Spinal cord (tissue), 10 donors: ENCODE results near the gene TAF4. TPM values are rescaled to one million over a fixed set of nuclear protein-coding genes. Genes with fewer than 3 reads are reported as not detected.

Experiments
- DNase-seq, 6 donors: peaks; one replicate each; pipeline versions ENCODE4 v3.0.0 to v3.0.0-alpha.2; 2013 to 2015; ENCODE audit warnings: low spot score in 6 of 6, low read depth in 4 of 6
- H3K27ac ChIP-seq: one replicate; pipeline ENCODE4 v1.5.1; 2013; ENCODE audit warnings: low read depth, low read length, control low read depth
- H3K27me3 ChIP-seq: one replicate; pipeline ENCODE4 v1.6.1; 2013; ENCODE audit warnings: low read length; ENCODE audit not compliant: control insufficient read depth, insufficient read depth
- H3K36me3 ChIP-seq: one replicate; pipeline ENCODE4 v1.6.1; 2013; ENCODE audit warnings: low read length; ENCODE audit not compliant: control insufficient read depth, insufficient read depth
- H3K4me1 ChIP-seq: one replicate; pipeline ENCODE4 v1.6.1; 2013; ENCODE audit warnings: low read length; ENCODE audit not compliant: control insufficient read depth, insufficient read depth
- H3K4me3 ChIP-seq: one replicate; pipeline ENCODE4 v1.5.1; 2013; ENCODE audit warnings: low read depth, low read length, control low read depth
- H3K9me3 ChIP-seq: one replicate; pipeline ENCODE4 v1.6.1; 2013; ENCODE audit warnings: low read length; ENCODE audit not compliant: control insufficient read depth, insufficient read depth
- WGBS: methylation state at CpG from one replicate; pipeline ENCODE4 v1.1.5; 2013; ENCODE audit warnings: missing lambda C conversion rate; ENCODE audit not compliant: insufficient coverage; 5-methylcytosine and 5-hydroxymethylcytosine counted together
- polyA plus RNA-seq, 2 donors: library from polyadenylated mRNA; unstranded; fragments of 120-200 nt; gene quantifications; one replicate each; pipeline ENCODE4 v1.2.1, GENCODE V29; 2013; ENCODE audit not compliant: insufficient read length in 2 of 2
- total RNA-seq, 2 donors: library from RNA; depleted of rRNA in 1 of 2; stranded (reverse); fragments of 120-200 nt in 1 of 2; fragments of >200 nt in 1 of 2; gene quantifications; one replicate each; pipeline versions ENCODE4 v1.2.3 to v1.2.4, GENCODE V29; 2013 to 2014
- donor health status: healthy.

TAF4 gene
- total and polyA plus RNA-seq, 4 donors: 7.2 to 20.4 (median 13.0) TPM

DNA sequence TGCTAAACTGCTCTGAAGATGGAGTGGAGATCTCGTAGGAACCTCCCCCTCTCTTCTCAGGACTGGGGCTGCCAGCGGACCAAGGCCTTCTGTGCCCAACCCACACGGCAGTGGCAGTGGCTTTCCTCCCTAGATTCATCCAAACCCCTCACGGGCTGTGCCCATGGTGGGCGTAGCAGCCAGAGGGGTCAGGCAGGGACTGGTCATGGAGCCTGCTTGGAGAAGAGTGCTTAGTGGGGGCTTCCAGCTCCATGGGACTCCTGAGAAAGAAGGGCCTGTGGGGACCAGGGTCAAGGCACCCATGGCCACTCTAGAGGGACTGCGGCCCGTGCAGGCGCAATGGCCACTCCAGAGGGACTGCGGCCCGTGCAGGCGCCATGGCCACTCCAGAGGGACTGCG, 86.6 kb downstream of the TAF4 start:
- no peak for DNase-seq
- H3K36me3 ChIP-seq: peaks cover 69% of the 10 kb centered on the region
- WGBS: 93% methylated on average over 10 of the region's 12 CpGs

GRCh38 chr20:61978491-61978890, 87.2 kb downstream of the TAF4 start:
- no peak for DNase-seq
- Histone ChIP-seq H3K4me3 (no peak overlapping the region), H3K27me3 (no peaks in the 10 kb centered on the region), H3K27ac (no peak overlapping the region), H3K9me3 (no peaks in the 10 kb centered on the region), H3K4me1 (peaks cover 11% of the 10 kb centered on the region), H3K36me3 (peaks cover 72% of the 10 kb centered on the region)
- WGBS: over 99% methylated on average over 19 of the region's 20 CpGs

More for the DNA sequence above, 86.6 kb downstream of the TAF4 start:
- Histone ChIP-seq H3K27ac (no peak overlapping the region), H3K9me3 (no peaks in the 10 kb centered on the region), H3K4me3 (no peak overlapping the region), H3K4me1 (peaks cover 11% of the 10 kb centered on the region), H3K27me3 (no peaks in the 10 kb centered on the region)

GRCh38 chr20:61977419-61977786, 88.3 kb downstream of the TAF4 start:
- peaks cover 73% of the 10 kb centered on the region for H3K36me3 ChIP-seq
- 95% methylated on average over 6 of the region's 10 CpGs for WGBS
- DNase-seq: no peak

DNA sequence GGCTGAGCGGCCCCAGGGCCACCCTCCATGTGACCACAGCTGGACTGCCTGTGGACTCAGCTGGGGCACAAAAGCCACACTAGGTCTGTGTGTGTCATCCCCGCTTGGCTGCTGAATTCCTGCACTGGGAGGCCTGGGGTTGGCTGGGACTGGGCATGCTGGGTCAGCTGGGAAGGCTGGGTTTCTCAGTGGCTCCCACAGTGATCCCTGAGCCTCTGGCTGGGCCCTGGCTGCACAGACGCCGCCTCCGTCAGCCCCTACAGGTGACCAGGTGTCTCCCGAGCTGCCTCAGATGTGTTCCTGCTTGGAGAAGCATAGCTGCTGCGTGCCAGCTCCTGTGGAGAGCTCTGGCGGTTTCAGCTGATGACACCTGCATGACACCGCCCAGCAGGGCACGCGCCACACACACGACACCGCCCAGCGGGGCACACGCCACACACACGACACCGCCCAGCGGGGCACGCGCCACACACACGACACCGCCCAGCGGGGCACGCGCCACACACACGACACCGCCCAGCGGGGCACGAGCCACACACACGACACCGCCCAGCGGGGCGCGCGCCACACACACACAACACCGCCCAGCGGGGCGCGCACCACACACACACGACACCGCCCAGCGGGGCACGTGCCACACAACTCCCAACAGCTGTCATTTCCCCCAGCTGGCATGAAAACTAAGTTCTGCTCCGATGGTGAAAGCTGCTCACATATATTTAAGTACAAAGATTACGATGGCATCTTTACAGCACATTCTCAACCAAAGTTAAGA, 88.8 kb downstream of the TAF4 start:
- 81% methylated on average over 23 of the region's 45 CpGs for WGBS
- Histone ChIP-seq H3K4me1 (peaks cover 11% of the 10 kb centered on the region), H3K27me3 (no peaks in the 10 kb centered on the region), H3K36me3 (peaks cover 71% of the 10 kb centered on the region), H3K27ac (no peak overlapping the region), H3K9me3 (no peaks in the 10 kb centered on the region), H3K4me3 (no peak overlapping the region)
- DNase-seq: peak in 2 of 6 donors; percentile 23 to 35

More at GRCh38 chr20:61977419-61977786, 88.3 kb downstream of the TAF4 start:
- H3K27ac ChIP-seq: no peak overlapping the region
- no peak overlapping the region for H3K4me3 ChIP-seq
- no peaks in the 10 kb centered on the region for H3K9me3 ChIP-seq
- H3K4me1 ChIP-seq: peaks cover 11% of the 10 kb centered on the region
- H3K27me3 ChIP-seq: no peaks in the 10 kb centered on the region

DNA sequence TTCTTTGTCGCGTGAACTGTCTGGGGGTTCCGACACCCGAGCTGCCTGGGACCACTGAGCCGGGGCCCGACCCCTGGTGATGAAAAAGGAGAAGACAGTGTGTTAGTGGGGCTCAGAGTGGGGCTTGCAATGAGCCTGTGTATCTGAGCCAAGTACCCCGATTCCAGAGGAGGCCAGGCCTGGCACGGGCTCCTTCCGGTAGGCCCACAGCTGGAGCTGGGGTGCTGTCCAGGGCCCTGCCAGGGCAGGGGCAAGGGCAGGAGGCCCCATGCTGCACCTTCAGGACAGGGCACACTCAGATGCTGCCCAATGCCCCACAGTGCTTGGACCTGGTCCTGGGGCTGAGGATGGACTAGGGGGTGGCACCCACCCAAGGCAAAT, 89.4 kb downstream of the TAF4 start:
- no peak overlapping the region for H3K27ac ChIP-seq
- peaks cover 11% of the 10 kb centered on the region for H3K4me1 ChIP-seq
- H3K9me3 ChIP-seq: no peaks in the 10 kb centered on the region
- 56% methylated on average over 8 of the region's 9 CpGs for WGBS
- no peaks in the 10 kb centered on the region for H3K27me3 ChIP-seq
- H3K36me3 ChIP-seq: peaks cover 69% of the 10 kb centered on the region
- no peak overlapping the region for H3K4me3 ChIP-seq
- no peak for DNase-seq

- Histone ChIP-seq H3K27ac (no peak overlapping the region), H3K36me3 (peaks cover 63% of the 10 kb centered on the region), H3K4me3 (no peak overlapping the region), H3K27me3 (no peaks in the 10 kb centered on the region), H3K9me3 (no peaks in the 10 kb centered on the region), H3K4me1 (peaks cover 11% of the 10 kb centered on the region)
- 58% methylated on average over 3 of the region's 11 CpGs for WGBS
- peak in 1 of 6 donors; percentile 22 for DNase-seq
Measured at GRCh38 chr20:61975407-61976129, 90.1 kb downstream of the TAF4 start.

DNA sequence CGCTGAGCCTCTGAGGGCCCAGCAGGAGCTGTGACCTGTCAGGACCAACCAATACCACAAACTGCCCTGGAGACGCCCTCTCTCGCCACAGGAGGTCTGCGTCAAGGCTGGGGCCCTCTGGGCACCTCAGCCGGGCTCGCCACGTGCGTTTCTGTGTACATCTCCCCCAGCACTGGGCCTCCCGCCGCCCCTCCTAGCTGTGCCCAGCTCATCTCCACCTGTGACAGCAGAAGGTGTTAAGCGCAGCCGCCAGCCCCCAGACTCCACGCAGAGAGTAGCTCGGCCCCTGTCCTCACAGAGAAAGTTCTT, 91.4 kb downstream of the TAF4 start:
- Histone ChIP-seq H3K9me3 (no peaks in the 10 kb centered on the region), H3K4me1 (peaks cover 11% of the 10 kb centered on the region), H3K27me3 (no peaks in the 10 kb centered on the region), H3K27ac (no peak overlapping the region), H3K36me3 (peaks cover 57% of the 10 kb centered on the region), H3K4me3 (no peak overlapping the region)
- WGBS: 95% methylated on average over 14 of the region's 14 CpGs
- DNase-seq: no peak

DNA sequence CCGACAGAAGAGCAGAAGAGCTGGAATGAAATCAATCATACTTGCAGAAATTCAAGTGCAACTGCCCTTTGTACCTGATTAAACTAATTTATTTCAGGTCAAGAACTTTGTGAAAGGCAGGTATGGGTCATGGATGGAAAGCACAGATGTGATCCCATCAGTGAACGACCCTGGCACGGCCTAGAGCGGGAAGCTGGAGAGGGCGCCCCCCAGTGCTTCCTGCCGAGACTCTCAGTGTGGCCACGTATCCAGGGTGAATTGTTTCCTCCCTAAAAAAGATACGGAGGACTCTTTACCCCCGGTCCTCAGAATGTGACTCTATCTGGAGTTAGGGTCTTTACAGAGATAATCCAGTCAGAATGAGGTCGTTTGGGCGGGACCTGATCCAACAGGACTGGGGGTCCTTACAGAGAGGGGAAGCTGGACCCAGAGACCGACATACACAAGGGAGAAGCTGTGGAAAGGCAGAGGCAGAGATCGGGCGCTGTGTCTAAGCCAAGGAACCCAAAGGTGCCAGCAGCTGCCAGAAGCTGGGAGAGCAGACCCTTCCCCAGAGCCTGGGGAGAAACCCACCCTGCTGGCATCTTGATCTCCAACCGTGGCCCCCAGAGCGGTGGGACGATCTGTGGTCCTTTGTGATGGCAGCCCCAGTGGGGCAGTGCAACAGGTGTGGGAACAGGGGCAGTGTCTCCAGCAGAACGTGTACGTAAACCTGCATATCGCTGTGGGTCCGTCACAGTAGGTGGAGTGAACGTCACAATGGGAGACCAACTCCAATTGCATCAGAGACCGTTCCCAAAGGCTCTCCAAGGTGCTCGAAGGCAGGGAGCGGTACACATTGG, 91.9 kb downstream of the TAF4 start:
- Histone ChIP-seq H3K27ac (no peak overlapping the region), H3K4me1 (peaks cover 11% of the 10 kb centered on the region), H3K36me3 (peaks cover 52% of the 10 kb centered on the region), H3K9me3 (no peaks in the 10 kb centered on the region), H3K27me3 (no peaks in the 10 kb centered on the region), H3K4me3 (no peak overlapping the region)
- DNase-seq: no peak
- WGBS: 97% methylated on average over 24 of the region's 25 CpGs

GRCh38 chr20:61972636-61973508, 92.8 kb downstream of the TAF4 start:
- no peak overlapping the region for H3K27ac ChIP-seq
- no peaks in the 10 kb centered on the region for H3K27me3 ChIP-seq
- no peaks in the 10 kb centered on the region for H3K9me3 ChIP-seq
- 91% methylated on average over 26 of the region's 27 CpGs for WGBS
- DNase-seq: no peak
- peaks cover 48% of the 10 kb centered on the region for H3K36me3 ChIP-seq
- peaks cover 11% of the 10 kb centered on the region for H3K4me1 ChIP-seq
- no peak overlapping the region for H3K4me3 ChIP-seq
